H1 (cell line): ENCODE results near the gene ICE1. TPM values are rescaled to one million over a fixed set of nuclear protein-coding genes. Genes with fewer than 3 reads are reported as not detected.

ENCODE experiments used
- POLR2AphosphoS5 ChIP-seq: IDR thresholded peaks from 2 replicates; pipeline ENCODE4 v1.6.1; 2011; ENCODE audit warnings: low read depth, low read length
- polyA plus RNA-seq, 7 experiments: library from polyadenylated mRNA; depleted of rRNA in 3 of 7; stranded (reverse) in 5 of 7; unstranded in 2 of 7; fragments of >200 nt in 5 of 7; fragments of 200-250 nt in 2 of 7; gene quantifications; 1 replicate in 5 of 7; 2 replicates in 1 of 7; 4 replicates in 1 of 7; pipeline versions ENCODE4 v1.2.1 to v1.2.3, GENCODE V29; 2011 to 2013; ENCODE audit warnings: missing spikeins in 2 of 7, mixed read lengths in 2 of 7
- total RNA-seq: library from RNA; stranded (reverse); fragmentation: NEBNext Ultra II Directional; extraction: Animal tissue kit (Norgen Biotek cat#: 25700); gene quantifications from 2 replicates; pipeline ENCODE4 v1.2.1, GENCODE V29; 2021

ICE1 gene
- total and polyA plus RNA-seq, 2 of the 8 experiments (the other 6 are each of a cell fraction or from before 2014, with no cell fraction given) = 11.8 to 53.9 TPM

GRCh38 chr5:5401095-5401494 is 21.4 kb upstream of the ICE1 start (continued):
- TF ChIP-seq POLR2AphosphoS5 = no peak
